Rectal smooth muscle tissue (tissue), 1 donor: ENCODE data around the gene GPI.
A peak's percentile ranks its signal among the peaks of the same experiment; 100 is the strongest.

Experiments
- H3K27ac ChIP-seq: one replicate; pipeline ENCODE4 v1.7.0; 2013; ENCODE audit warnings: low read depth, low read length, inconsistent platforms
- H3K27me3 ChIP-seq: one replicate; pipeline ENCODE4 v1.7.0; 2013; ENCODE audit warnings: low read length; ENCODE audit not compliant: control insufficient read depth, insufficient read depth
- H3K36me3 ChIP-seq: one replicate; pipeline ENCODE4 v1.7.0; 2013; ENCODE audit warnings: low read length; ENCODE audit not compliant: control insufficient read depth, insufficient read depth
- H3K4me1 ChIP-seq: one replicate; pipeline ENCODE4 v1.7.0; 2013; ENCODE audit warnings: low read length; ENCODE audit not compliant: control insufficient read depth, insufficient read depth
- H3K4me3 ChIP-seq: one replicate; pipeline ENCODE4 v1.7.0; 2013; ENCODE audit warnings: low read length
- H3K9ac ChIP-seq: one replicate; pipeline ENCODE4 v1.7.0; 2013; ENCODE audit warnings: low read length

Gene GPI

GRCh38 chr19:34364830-34365462, at the start of gene GPI:
Gene GPI (plus strand): TSS chr19:34365196. CDS start chr19:34365267, 71 bp downstream.
- peak within 1 kb of the TSS; percentile 55 for H3K27ac ChIP-seq
- peak within 1 kb of the TSS; percentile 78 for H3K4me3 ChIP-seq
- H3K27me3 ChIP-seq = no peaks in the 10 kb centered on the region
- H3K9ac ChIP-seq = peak within 1 kb of the TSS; percentile 61
- peaks cover 15% of the 10 kb centered on the region for H3K36me3 ChIP-seq
- H3K4me1 ChIP-seq = peaks cover 9% of the 10 kb centered on the region

- Histone ChIP-seq H3K27ac (no peak overlapping the region), H3K4me1 (no peaks in the 10 kb centered on the region)
These were observed 48.7 kb upstream of the GPI start for GRCh38 chr19:34316247-34316646.

DNA sequence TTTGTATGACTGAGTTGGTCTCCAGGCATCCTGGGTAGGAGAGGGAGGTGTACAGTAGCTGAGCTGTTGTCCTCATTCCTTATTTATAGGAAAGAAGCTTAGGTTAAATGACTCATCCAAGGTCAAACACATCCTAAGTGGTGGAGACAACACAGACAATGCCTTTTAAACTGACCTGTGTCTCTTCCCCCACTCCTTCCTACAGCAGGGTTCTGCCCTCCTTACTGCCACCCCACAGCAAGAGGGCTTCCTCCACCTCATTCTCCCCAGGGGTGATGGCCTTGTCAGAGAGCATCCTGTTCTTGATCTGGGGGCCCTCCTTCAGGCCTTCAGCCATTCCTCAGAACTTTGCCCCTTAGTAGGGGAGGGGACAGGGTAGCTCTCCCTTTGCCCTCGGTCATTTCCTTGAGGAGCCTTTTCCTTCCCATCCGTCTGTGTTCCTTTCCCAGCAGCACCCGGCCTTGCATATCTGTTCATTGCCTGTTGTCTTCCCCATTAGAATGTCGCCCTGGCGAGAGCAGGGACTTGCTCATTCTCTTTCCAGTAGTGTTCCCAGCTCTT, 48.2 kb upstream of the GPI start:
- H3K27me3 ChIP-seq = no peaks in the 10 kb centered on the region
- H3K4me3 ChIP-seq = no peak overlapping the region
- H3K4me1 ChIP-seq = no peaks in the 10 kb centered on the region
- no peaks in the 10 kb centered on the region for H3K36me3 ChIP-seq
- no peak overlapping the region for H3K27ac ChIP-seq
- no peak overlapping the region for H3K9ac ChIP-seq

More at GRCh38 chr19:34316247-34316646, 48.7 kb upstream of the GPI start:
- Histone ChIP-seq H3K27me3 (no peaks in the 10 kb centered on the region), H3K9ac (no peak overlapping the region), H3K4me3 (no peak overlapping the region), H3K36me3 (no peaks in the 10 kb centered on the region)

DNA sequence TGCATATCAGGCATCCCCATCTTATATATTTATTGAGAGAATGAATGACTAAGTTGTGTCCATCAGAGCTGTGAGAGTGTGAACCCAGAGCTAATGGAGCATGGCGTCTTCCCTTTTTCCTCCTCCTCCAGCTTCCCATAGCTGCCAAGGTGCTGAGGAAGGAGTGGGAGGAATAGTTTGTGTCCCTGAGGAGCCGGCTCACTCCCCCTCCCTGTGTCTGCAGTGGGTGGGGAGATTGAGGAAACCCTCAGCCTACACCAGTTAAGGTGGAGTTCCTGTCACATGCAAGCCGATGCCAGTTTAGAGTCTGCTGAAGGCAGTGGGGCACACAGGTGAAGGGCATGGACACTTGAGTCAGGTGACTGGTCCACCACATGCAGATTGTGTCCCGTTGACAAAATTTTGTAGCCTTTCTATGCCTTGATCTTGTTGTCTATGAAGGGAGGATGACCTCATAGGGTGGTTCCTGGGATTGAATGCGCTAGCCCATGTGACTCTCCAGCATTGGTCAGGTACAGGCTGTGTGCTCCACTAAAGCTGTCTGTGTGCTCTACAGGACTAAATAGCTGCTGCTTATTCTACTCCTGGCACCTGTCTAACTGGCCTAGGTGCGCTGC, 47.6 kb upstream of the GPI start:
- H3K36me3 ChIP-seq = no peaks in the 10 kb centered on the region
- H3K4me1 ChIP-seq = no peaks in the 10 kb centered on the region
- H3K4me3 ChIP-seq = no peak overlapping the region
- no peak overlapping the region for H3K27ac ChIP-seq
- no peaks in the 10 kb centered on the region for H3K27me3 ChIP-seq
- H3K9ac ChIP-seq = no peak overlapping the region

- Histone ChIP-seq H3K9ac (no peak overlapping the region), H3K4me1 (no peaks in the 10 kb centered on the region), H3K27me3 (no peaks in the 10 kb centered on the region), H3K36me3 (peaks cover 5% of the 10 kb centered on the region), H3K4me3 (no peak overlapping the region), H3K27ac (no peak overlapping the region)
These were observed 45.8 kb upstream of the GPI start for GRCh38 chr19:34319230-34319585.

GRCh38 chr19:34319785-34320184, 45.2 kb upstream of the GPI start:
- H3K27me3 ChIP-seq = no peaks in the 10 kb centered on the region
- H3K36me3 ChIP-seq = peaks cover 5% of the 10 kb centered on the region

GRCh38 chr19:34320277-34320676, 44.7 kb upstream of the GPI start:
- Histone ChIP-seq H3K27ac (no peak overlapping the region), H3K36me3 (peaks cover 10% of the 10 kb centered on the region), H3K4me3 (no peak overlapping the region), H3K4me1 (no peaks in the 10 kb centered on the region), H3K9ac (no peak overlapping the region), H3K27me3 (no peaks in the 10 kb centered on the region)

More at GRCh38 chr19:34319785-34320184, 45.2 kb upstream of the GPI start:
- Histone ChIP-seq H3K4me3 (no peak overlapping the region), H3K9ac (no peak overlapping the region), H3K27ac (no peak overlapping the region), H3K4me1 (no peaks in the 10 kb centered on the region)

GRCh38 chr19:34321735-34322134, 43.3 kb upstream of the GPI start:
- H3K36me3 ChIP-seq = peaks cover 12% of the 10 kb centered on the region
- no peaks in the 10 kb centered on the region for H3K4me1 ChIP-seq
- H3K27me3 ChIP-seq = no peaks in the 10 kb centered on the region
- H3K27ac ChIP-seq = no peak overlapping the region
- no peak overlapping the region for H3K9ac ChIP-seq
- H3K4me3 ChIP-seq = no peak overlapping the region

DNA sequence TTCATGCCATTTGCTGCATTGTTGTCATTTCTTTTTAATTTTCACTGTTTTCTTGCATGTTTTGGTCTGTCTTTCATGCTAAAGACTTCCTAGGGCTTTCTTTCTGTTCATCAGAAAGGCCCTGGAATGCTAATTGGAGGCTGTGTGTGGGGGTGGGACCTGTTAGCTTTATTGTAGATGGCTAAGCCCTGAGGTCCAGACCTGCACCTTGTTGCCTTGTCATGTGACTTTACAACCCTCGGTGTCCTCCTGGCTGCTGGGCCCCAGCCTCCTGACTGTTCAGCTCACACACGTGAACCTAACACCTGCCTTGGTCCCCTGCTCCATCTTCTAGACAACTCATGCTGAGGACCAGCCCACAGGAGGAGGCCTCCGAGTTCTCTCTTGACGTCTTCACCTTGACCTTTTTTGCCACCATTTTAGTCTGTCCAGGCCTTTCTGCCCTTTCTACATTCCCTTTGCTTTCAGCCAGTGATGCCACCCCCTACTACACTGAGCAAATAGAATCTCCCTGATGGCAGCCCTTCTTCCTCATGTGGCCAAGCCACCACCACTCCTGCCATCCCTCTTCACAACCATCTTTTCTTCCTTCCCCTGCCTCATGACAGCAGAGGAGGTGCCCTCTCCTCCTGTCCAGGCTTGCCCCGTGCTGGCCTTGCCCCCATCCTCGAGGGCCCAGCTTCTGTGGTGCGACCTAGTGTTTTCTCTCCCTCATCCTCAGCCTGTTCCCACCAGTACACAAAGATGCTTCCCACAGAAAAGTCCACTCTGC, 41.4 kb upstream of the GPI start:
- no peaks in the 10 kb centered on the region for H3K27me3 ChIP-seq
- no peak overlapping the region for H3K9ac ChIP-seq
- H3K4me1 ChIP-seq = no peaks in the 10 kb centered on the region
- H3K36me3 ChIP-seq = peaks cover 14% of the 10 kb centered on the region
- H3K27ac ChIP-seq = no peak overlapping the region
- H3K4me3 ChIP-seq = no peak overlapping the region

GRCh38 chr19:34324320-34324719, 40.7 kb upstream of the GPI start:
- H3K36me3 ChIP-seq = peaks cover 16% of the 10 kb centered on the region
- H3K4me1 ChIP-seq = no peaks in the 10 kb centered on the region
- H3K9ac ChIP-seq = no peak overlapping the region
- H3K27me3 ChIP-seq = no peaks in the 10 kb centered on the region
- H3K4me3 ChIP-seq = no peak overlapping the region
- no peak overlapping the region for H3K27ac ChIP-seq

- Histone ChIP-seq H3K27me3 (no peaks in the 10 kb centered on the region), H3K27ac (no peak overlapping the region), H3K9ac (no peak overlapping the region), H3K4me3 (no peak overlapping the region), H3K4me1 (no peaks in the 10 kb centered on the region), H3K36me3 (peaks cover 18% of the 10 kb centered on the region)
These were observed 39.8 kb upstream of the GPI start for GRCh38 chr19:34325181-34325580.

GRCh38 chr19:34325981-34326787, 38.8 kb upstream of the GPI start:
- H3K27me3 ChIP-seq = no peaks in the 10 kb centered on the region
- no peak overlapping the region for H3K4me3 ChIP-seq
- no peak overlapping the region for H3K9ac ChIP-seq
- H3K36me3 ChIP-seq = peaks cover 18% of the 10 kb centered on the region
- no peaks in the 10 kb centered on the region for H3K4me1 ChIP-seq
- H3K27ac ChIP-seq = no peak overlapping the region
